ENCODE measurements around the gene HNRNPC. TPM values are rescaled to one million over a fixed set of nuclear protein-coding genes. Genes with fewer than 3 reads are reported as not detected.

Gene HNRNPC
- total RNA-seq (2021), result 1,044 and 1,062 TPM in 2 replicates
- long read RNA-seq, full-length matches to known transcripts, result 2,039 of 3,053 reads
- long read RNA-seq, partial matches to known transcripts, result 93 of 3,053 reads
- long read RNA-seq, other reads (novel, unspliced or antisense), result 921 of 3,053 reads

DNA sequence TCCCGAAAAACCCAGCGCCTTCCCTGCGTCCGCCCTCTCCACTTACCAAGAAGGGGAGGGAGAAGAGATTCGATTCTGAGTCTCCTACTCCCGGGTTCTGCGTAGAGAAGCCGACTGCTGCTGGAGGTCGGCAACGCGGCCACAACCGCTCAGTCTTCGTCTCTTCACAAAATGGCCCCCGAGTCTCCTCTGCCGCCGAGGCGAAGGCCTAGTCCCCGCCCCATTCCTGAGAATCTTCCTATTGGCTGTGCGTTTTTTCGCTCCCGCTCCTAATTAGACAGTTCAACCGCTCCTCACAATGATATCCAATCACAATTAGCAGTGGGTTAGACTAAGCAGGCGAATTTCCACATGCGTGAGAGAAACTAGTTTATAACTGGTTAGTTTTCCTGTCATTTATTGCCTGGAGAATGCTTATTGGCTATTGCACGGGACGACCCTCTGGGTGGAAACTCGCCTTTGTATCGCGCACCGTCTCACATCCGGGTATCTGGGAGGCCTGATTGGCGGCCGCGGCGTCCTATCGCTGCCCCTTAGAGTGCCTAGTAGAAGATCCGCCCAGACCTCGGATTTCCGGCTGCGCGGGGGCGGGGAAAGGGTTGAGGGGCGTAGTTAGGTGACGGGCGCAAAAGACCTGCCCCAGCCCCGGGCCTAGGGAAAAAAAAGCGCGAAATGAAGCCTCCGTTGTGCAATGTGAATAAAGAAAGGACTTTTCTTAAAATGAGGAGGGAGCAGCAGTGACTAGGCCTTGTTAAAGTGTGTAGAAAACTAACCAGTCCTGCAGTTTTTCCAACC is at the start of gene HNRNPC:
HNRNPC (minus strand) TSS at position 191 of the 795 bp plus-strand sequence. CDS start 35,249 bp downstream, outside the sequence.
- no peak within 1 kb of the TSS for H4K8ac ChIP-seq (replicated peaks; ENCODE audit: insufficient read length, low read depth, low read length)
- H3K18ac ChIP-seq (ENCODE audit: insufficient read length, low read depth, low read length), result peak within 1 kb of the TSS; percentile 97
- WGBS (ENCODE audit: extremely low coverage, insufficient read length, low lambda C conversion rate), result no CpG with 5 or more reads among the region's 49 CpGs
- H2BK5ac ChIP-seq (ENCODE audit: insufficient read length, low read length), result peak within 1 kb of the TSS; percentile 97
- H3K4ac ChIP-seq (ENCODE audit: low read depth, low read length), result peak within 1 kb of the TSS; percentile 92; the same call in 1 of the 2 replicates
- no peak within 1 kb of the TSS for H2BK15ac ChIP-seq (ENCODE audit: low read depth, low read length)
- H3K23me2 ChIP-seq (ENCODE audit: insufficient read length, low read depth, low read length, poor library complexity, severe bottlenecking), result peaks cover 6% of the 10 kb centered on the region
- no peaks in the 10 kb centered on the region for H3K4me1 ChIP-seq (ENCODE audit: insufficient read depth, low read length)
- H4K20me1 ChIP-seq (ENCODE audit: control insufficient read depth, insufficient read depth, insufficient read length), result no peaks in the 10 kb centered on the region
- Mint-ChIP-seq H3K36me3 (ENCODE audit: insufficient read depth in 1 of 3, low read depth in 3 of 3) (peaks cover 44 to 48% (median 48%) of the 10 kb centered on the region in 3 experiments), H3K4me1 (peaks cover 21 to 34% of the 10 kb centered on the region in 2 experiments), H3K27me3 (ENCODE audit: low read depth) (peaks cover 2% of the 10 kb centered on the region; the same call in 1 of the 2 replicates), H3K9me3 (peaks cover 3% of the 10 kb centered on the region in 2 experiments; a peak in 4 of 5 replicates), H3K27ac (peak within 1 kb of the TSS; percentile 100), H3K4me3 (peak within 1 kb of the TSS; percentile 100)
- peak within 1 kb of the TSS; percentile 98 for H4K91ac ChIP-seq (ENCODE audit: insufficient read length, low read depth, low read length)
- H3K27me3 ChIP-seq (ENCODE audit: insufficient read depth, low read length), result no peaks in the 10 kb centered on the region
- H3K27ac ChIP-seq (ENCODE audit: insufficient read length, low read depth, low read length), result peak within 1 kb of the TSS; percentile 86
- peaks cover 46% of the 10 kb centered on the region for H3K79me2 ChIP-seq (ENCODE audit: insufficient read depth, low read length)
- H2BK120ac ChIP-seq (ENCODE audit: low read depth, low read length, poor library complexity, severe bottlenecking), result peak within 1 kb of the TSS; percentile 80
- peak within 1 kb of the TSS; percentile 86 for H3T11ph ChIP-seq (ENCODE audit: low read length)
- no peaks in the 10 kb centered on the region for H3K79me1 ChIP-seq (ENCODE audit: insufficient read depth, low read depth, low read length, poor library complexity, severe bottlenecking)
- peak; percentile 99 for DNase-seq
- H2AK5ac ChIP-seq (ENCODE audit: insufficient read length, low read length), result peak within 1 kb of the TSS; percentile 75
- H3K4me2 ChIP-seq (ENCODE audit: insufficient read depth, insufficient read length, low read length), result peak within 1 kb of the TSS; percentile 87
- H2BK20ac ChIP-seq (ENCODE audit: low read depth, low read length, poor library complexity, severe bottlenecking), result no peak within 1 kb of the TSS
- H3K14ac ChIP-seq (ENCODE audit: insufficient read depth, low read length), result peak within 1 kb of the TSS; percentile 98
- peak within 1 kb of the TSS; percentile 98 for H3K23ac ChIP-seq (ENCODE audit: insufficient read length, low read depth, low read length)
- H2AFZ ChIP-seq (ENCODE audit: low read length), result no peak within 1 kb of the TSS
- H3K9me3 ChIP-seq (ENCODE audit: control insufficient read depth, low read depth, low read length), result no peaks in the 10 kb centered on the region
- TF ChIP-seq, protein P1, sequence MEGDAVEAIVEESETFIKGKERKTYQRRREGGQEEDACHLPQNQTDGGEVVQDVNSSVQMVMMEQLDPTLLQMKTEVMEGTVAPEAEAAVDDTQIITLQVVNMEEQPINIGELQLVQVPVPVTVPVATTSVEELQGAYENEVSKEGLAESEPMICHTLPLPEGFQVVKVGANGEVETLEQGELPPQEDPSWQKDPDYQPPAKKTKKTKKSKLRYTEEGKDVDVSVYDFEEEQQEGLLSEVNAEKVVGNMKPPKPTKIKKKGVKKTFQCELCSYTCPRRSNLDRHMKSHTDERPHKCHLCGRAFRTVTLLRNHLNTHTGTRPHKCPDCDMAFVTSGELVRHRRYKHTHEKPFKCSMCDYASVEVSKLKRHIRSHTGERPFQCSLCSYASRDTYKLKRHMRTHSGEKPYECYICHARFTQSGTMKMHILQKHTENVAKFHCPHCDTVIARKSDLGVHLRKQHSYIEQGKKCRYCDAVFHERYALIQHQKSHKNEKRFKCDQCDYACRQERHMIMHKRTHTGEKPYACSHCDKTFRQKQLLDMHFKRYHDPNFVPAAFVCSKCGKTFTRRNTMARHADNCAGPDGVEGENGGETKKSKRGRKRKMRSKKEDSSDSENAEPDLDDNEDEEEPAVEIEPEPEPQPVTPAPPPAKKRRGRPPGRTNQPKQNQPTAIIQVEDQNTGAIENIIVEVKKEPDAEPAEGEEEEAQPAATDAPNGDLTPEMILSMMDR (conservative IDR thresholded peaks at IDR 0.05), result no peak
- peak within 1 kb of the TSS; percentile 100 for H4K5ac ChIP-seq (ENCODE audit: insufficient read length, low read depth, low read length)
- H3K56ac ChIP-seq (ENCODE audit: insufficient read length, low read depth, low read length), result peak within 1 kb of the TSS; percentile 100
- H3K9ac ChIP-seq (ENCODE audit: extremely low read depth, insufficient read length, low read length), result peak within 1 kb of the TSS; percentile 100
- no peak within 1 kb of the TSS for H2BK12ac ChIP-seq (ENCODE audit: insufficient read length, low read depth, low read length)

Data from H9 (cell line).